SK-N-MC (cell line): Measurements from ENCODE around the gene CFAP68.

Experiments used
- EZH2 ChIP-seq: fragments of 200-600 bp; sonication (generic); IDR thresholded peaks from one replicate; pipeline ENCODE4 v1.6.1; 2017; ENCODE audit warnings: antibody characterized with exemption
- POLR2AphosphoS5 ChIP-seq: IDR thresholded peaks from 2 replicates; pipeline ENCODE4 v1.6.1; 2012; ENCODE audit warnings: mild to moderate bottlenecking, low read depth, low read length, borderline replicate concordance

DNA sequence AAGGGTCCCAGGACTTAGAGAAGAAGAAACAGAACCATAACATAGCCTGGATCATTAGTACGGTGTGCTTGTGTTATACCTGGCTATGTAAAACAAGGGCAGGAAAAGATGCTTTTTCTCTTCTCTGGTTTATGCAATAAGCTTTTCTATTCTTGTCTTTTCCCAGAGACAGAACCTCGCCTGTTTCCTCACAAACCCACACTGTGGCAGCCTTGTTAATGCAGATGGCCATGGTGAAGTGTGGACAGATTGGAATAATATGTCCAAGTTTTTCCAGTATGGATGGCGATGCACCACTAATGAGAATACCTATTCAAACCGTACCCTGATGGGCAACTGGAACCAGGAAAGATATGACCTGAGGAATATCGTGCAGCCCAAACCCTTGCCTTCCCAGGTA, 2.9 kb downstream of the CFAP68 start:
- TF ChIP-seq EZH2: no peak
- no peak for TF ChIP-seq POLR2AphosphoS5
